ENCODE measurements around the gene COA1. TPM values are rescaled to one million over a fixed set of nuclear protein-coding genes. Genes with fewer than 3 reads are reported as not detected.
A peak's percentile ranks its signal among the peaks of the same experiment; 100 is the strongest.

The COA1 gene
- polyA plus RNA-seq, 3 donors = 25.6 to 57.8 (median 56.2) TPM

DNA sequence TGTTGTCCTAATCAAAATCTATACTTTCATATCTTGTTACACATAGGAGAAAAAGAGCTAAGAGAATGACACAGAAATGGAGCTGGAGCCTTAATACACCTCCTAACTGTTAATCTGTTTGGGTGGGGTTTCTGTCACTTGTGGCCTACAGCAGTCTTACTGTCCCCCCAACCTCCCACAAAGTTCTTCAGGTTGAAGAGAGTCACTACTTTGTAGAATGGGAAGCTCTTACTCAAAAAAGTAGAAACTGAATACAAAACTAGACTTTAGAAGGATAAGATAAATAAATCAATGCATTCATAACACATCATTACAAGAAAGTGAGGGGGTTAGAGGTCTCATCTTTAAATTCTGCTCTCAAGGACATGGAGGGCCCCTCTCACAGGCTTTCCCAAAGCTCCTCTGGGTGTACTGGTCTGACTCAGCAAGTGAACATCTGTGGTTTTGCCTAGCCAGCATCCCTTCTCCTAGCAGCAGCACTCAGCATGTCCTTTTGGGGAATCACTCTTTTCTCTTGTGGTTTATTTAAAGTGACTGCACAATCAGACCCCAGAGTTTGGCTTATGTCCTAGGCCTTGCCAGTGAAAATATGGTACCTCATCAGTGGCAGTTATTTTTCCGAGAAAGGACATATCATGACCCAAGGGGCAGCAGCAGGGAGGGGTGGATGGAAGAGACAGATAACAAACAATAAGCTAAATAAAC is 27.2 kb upstream of the COA1 start:
- WGBS (ENCODE audit: insufficient coverage) = no CpG with 5 or more reads among the region's 1 CpG
- H3K4me2 ChIP-seq (replicated peaks; ENCODE audit: extremely low read depth, low read length, poor library complexity, severe bottlenecking) = no peak overlapping the region
- H3K4me1 ChIP-seq (ENCODE audit: control insufficient read depth in 1 of 2, insufficient read depth in 2 of 2, low read length in 2 of 2) = peaks cover 75 to 91% of the 10 kb centered on the region in 2 donors
- H4K20me1 ChIP-seq (ENCODE audit: insufficient read depth, low read length) = no peaks in the 10 kb centered on the region
- no peaks in the 10 kb centered on the region for H3K36me3 ChIP-seq (replicated peaks in 1 of 2; ENCODE audit: control insufficient read depth in 1 of 2, insufficient read depth in 2 of 2, low read length in 2 of 2)
- H3K9me3 ChIP-seq (replicated peaks in 1 of 2; ENCODE audit: control insufficient read depth in 1 of 2, insufficient read depth in 1 of 2, low read length in 2 of 2) = no peaks in the 10 kb centered on the region
- Mint-ChIP-seq H3K4me3 (peak overlapping the region in 1 of 2 donors; percentile 0), H3K27me3 (ENCODE audit: low read depth in 3 of 3) (peaks cover 0 to 6% (median 2%) of the 10 kb centered on the region in 3 donors), H3K27ac (peak overlapping the region in 4 of 7 donors; percentile 3 to 58 (median 21)), H3K36me3 (peaks cover 8 to 12% of the 10 kb centered on the region in 2 donors), H3K4me1 (peaks cover 72% of the 10 kb centered on the region), H3K9me3 (no peaks in the 10 kb centered on the region)
- H3K79me2 ChIP-seq (ENCODE audit: insufficient read depth, low read length) = peaks cover 29% of the 10 kb centered on the region
- no peak overlapping the region for H3K9ac ChIP-seq (ENCODE audit: insufficient read depth, low read length, poor library complexity, severe bottlenecking)
- peak in 1 of 3 donors; percentile 48 for DNase-seq
- H3K27me3 ChIP-seq (ENCODE audit: control insufficient read depth in 2 of 2, insufficient read depth in 2 of 2, low read length in 2 of 2) = no peaks in the 10 kb centered on the region
- TF ChIP-seq, protein P1, sequence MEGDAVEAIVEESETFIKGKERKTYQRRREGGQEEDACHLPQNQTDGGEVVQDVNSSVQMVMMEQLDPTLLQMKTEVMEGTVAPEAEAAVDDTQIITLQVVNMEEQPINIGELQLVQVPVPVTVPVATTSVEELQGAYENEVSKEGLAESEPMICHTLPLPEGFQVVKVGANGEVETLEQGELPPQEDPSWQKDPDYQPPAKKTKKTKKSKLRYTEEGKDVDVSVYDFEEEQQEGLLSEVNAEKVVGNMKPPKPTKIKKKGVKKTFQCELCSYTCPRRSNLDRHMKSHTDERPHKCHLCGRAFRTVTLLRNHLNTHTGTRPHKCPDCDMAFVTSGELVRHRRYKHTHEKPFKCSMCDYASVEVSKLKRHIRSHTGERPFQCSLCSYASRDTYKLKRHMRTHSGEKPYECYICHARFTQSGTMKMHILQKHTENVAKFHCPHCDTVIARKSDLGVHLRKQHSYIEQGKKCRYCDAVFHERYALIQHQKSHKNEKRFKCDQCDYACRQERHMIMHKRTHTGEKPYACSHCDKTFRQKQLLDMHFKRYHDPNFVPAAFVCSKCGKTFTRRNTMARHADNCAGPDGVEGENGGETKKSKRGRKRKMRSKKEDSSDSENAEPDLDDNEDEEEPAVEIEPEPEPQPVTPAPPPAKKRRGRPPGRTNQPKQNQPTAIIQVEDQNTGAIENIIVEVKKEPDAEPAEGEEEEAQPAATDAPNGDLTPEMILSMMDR (IDR thresholded peaks at IDR 0.05) = no peak
- H3K4me3 ChIP-seq (replicated peaks in 1 of 3; ENCODE audit: low read depth in 2 of 3, low read length in 3 of 3) = no peak overlapping the region
- H3K27ac ChIP-seq (ENCODE audit: low read depth in 1 of 2, low read length in 2 of 2) = no peak overlapping the region
- intact Hi-C loops (cut with micrococcal nuclease) = loop anchor here in 1 of 2 donors (10.0 kb wide), 1 partner anchor 78 kb away; no protein-coding TSS in a partner anchor
- no peak overlapping the region for H2AFZ ChIP-seq (ENCODE audit: insufficient read depth, low read depth, low read length, poor library complexity, severe bottlenecking)

- Histone ChIP-seq H3K4me3 (replicated peaks in 1 of 3; ENCODE audit: low read depth in 2 of 3, low read length in 3 of 3) (no peak overlapping the region), H3K9ac (ENCODE audit: insufficient read depth, low read length, poor library complexity, severe bottlenecking) (no peak overlapping the region), H3K4me2 (replicated peaks; ENCODE audit: extremely low read depth, low read length, poor library complexity, severe bottlenecking) (no peak overlapping the region), H3K4me1 (ENCODE audit: control insufficient read depth in 1 of 2, insufficient read depth in 2 of 2, low read length in 2 of 2) (peaks cover 80 to 91% of the 10 kb centered on the region in 2 donors), H2AFZ (ENCODE audit: insufficient read depth, low read depth, low read length, poor library complexity, severe bottlenecking) (no peak overlapping the region), H3K79me2 (ENCODE audit: insufficient read depth, low read length) (peaks cover 11% of the 10 kb centered on the region), H3K27ac (ENCODE audit: low read depth in 1 of 2, low read length in 2 of 2) (no peak overlapping the region), H3K36me3 (replicated peaks in 1 of 2; ENCODE audit: control insufficient read depth in 1 of 2, insufficient read depth in 2 of 2, low read length in 2 of 2) (no peaks in the 10 kb centered on the region), H3K9me3 (replicated peaks in 1 of 2; ENCODE audit: control insufficient read depth in 1 of 2, insufficient read depth in 1 of 2, low read length in 2 of 2) (no peaks in the 10 kb centered on the region), H3K27me3 (ENCODE audit: control insufficient read depth in 2 of 2, insufficient read depth in 2 of 2, low read length in 2 of 2) (no peaks in the 10 kb centered on the region), H4K20me1 (ENCODE audit: insufficient read depth, low read length) (no peaks in the 10 kb centered on the region)
- 100% methylated on average over 1 of the region's 4 CpGs for WGBS (ENCODE audit: insufficient coverage)
- no peak for DNase-seq
- no peak overlapping the region for H3K4me3 Mint-ChIP-seq
- intact Hi-C loops (cut with micrococcal nuclease) = loop anchor here in 1 of 2 donors (10.0 kb wide), 1 partner anchor 80 kb away; no protein-coding TSS in a partner anchor
- H3K36me3 Mint-ChIP-seq = peaks cover 3 to 5% of the 10 kb centered on the region in 2 donors
- peaks cover 0 to 6% (median 2%) of the 10 kb centered on the region in 3 donors for H3K27me3 Mint-ChIP-seq (ENCODE audit: low read depth in 3 of 3)
- H3K27ac Mint-ChIP-seq = peak overlapping the region in 4 of 7 donors; percentile 57 to 75 (median 68)
- peaks cover 73% of the 10 kb centered on the region for H3K4me1 Mint-ChIP-seq
- peaks cover 0 to under 1% (median 0%) of the 10 kb centered on the region in 7 donors for H3K9me3 Mint-ChIP-seq
- TF ChIP-seq, protein P1 (IDR thresholded peaks at IDR 0.05) = no peak
Observed at GRCh38 chr7:43754596-43754995, 25.3 kb upstream of the COA1 start.
